Common myeloid progenitor, CD34-positive (primary cell): ENCODE data around the gene BNC2.

Experiments
- CTCF ChIA-PET: fragments of 350-600 bp; sonication (Branson Sonifier 250); formaldehyde crosslinking; loops from one replicate; lab custom pipeline; 2021; ENCODE audit warnings: antibody characterized with exemption; lab: Charles Lee
- POLR2A ChIA-PET: fragments of 350-600 bp; sonication (Branson Sonifier 250); formaldehyde crosslinking; loops from one replicate; lab custom pipeline; 2021; ENCODE audit warnings: antibody characterized with exemption; lab: Charles Lee
- DNase-seq, 3 donors: peaks; one replicate each; pipeline versions ENCODE4 v3.0.0 to v3.0.0-alpha.2; 2013
- H3K27ac ChIP-seq, 2 experiments: 1 replicate in 1 of 2; 2 replicates in 1 of 2; pipeline ENCODE4 v1.7.0; 2013; ENCODE audit warnings: inconsistent platforms in 2 of 2, low read length in 2 of 2, mild to moderate bottlenecking in 2 of 2, low read depth in 1 of 2, moderate library complexity in 1 of 2; ENCODE audit not compliant: severe bottlenecking in 2 of 2, insufficient read depth in 1 of 2, poor library complexity in 1 of 2
- H3K27me3 ChIP-seq, 5 experiments: replicated peaks in 2 of 5; 1 replicate in 3 of 5; 2 replicates in 2 of 5; pipeline versions ENCODE4 v1.6.1 to v1.7.0; 2013; ENCODE audit warnings: low read length in 4 of 5, mild to moderate bottlenecking in 2 of 5, moderate library complexity in 2 of 5, inconsistent platforms in 1 of 5; ENCODE audit not compliant: insufficient read depth in 5 of 5, control insufficient read depth in 4 of 5
- H3K36me3 ChIP-seq, 4 experiments: 1 replicate in 2 of 4; 2 replicates in 2 of 4; pipeline versions ENCODE4 v1.6.1 to v1.7.0; 2013; ENCODE audit warnings: low read length in 3 of 4, control low read depth in 1 of 4, mild to moderate bottlenecking in 1 of 4; ENCODE audit not compliant: control insufficient read depth in 4 of 4, insufficient read depth in 4 of 4
- H3K4me1 ChIP-seq, 4 experiments: 1 replicate in 3 of 4; 2 replicates in 1 of 4; pipeline versions ENCODE4 v1.6.1 to v1.7.1; 2013; ENCODE audit warnings: low read length in 3 of 4, mild to moderate bottlenecking in 3 of 4, control low read depth in 1 of 4, inconsistent platforms in 1 of 4, moderate library complexity in 1 of 4; ENCODE audit not compliant: control insufficient read depth in 4 of 4, insufficient read depth in 4 of 4; ENCODE audit errors: control extremely low read depth in 1 of 4
- H3K4me3 ChIP-seq, 7 experiments: 1 replicate in 4 of 7; 2 replicates in 3 of 7; pipeline versions ENCODE4 v1.5.1 to v1.7.0; 2013; ENCODE audit warnings: mild to moderate bottlenecking in 7 of 7, low read length in 6 of 7, moderate library complexity in 6 of 7, inconsistent platforms in 2 of 7, low read depth in 2 of 7, control low read depth in 1 of 7; ENCODE audit not compliant: insufficient read depth in 4 of 7, control insufficient read depth in 1 of 7; ENCODE audit errors: extremely low read depth in 1 of 7
- H3K9me3 ChIP-seq, 5 experiments: 1 replicate in 4 of 5; 2 replicates in 1 of 5; pipeline versions ENCODE4 v1.6.1 to v1.7.1; 2013; ENCODE audit warnings: low read length in 4 of 5, mild to moderate bottlenecking in 2 of 5, inconsistent platforms in 1 of 5, low read depth in 1 of 5, moderate library complexity in 1 of 5; ENCODE audit not compliant: control insufficient read depth in 4 of 5, insufficient read depth in 2 of 5; ENCODE audit errors: control extremely low read depth in 1 of 5
- WGBS: methylation state at CpG from one replicate; pipeline ENCODE4 v1.1.5; 2013; ENCODE audit not compliant: insufficient coverage; 5-methylcytosine and 5-hydroxymethylcytosine counted together

The BNC2 gene

GRCh38 chr9:16775330-16775729, 95.1 kb downstream of the BNC2 start:
- WGBS, result 86% methylated on average over 1 of the region's 2 CpGs
- Histone ChIP-seq H3K4me1 (no peaks in the 10 kb centered on the region), H3K36me3 (no peaks in the 10 kb centered on the region), H3K27me3 (peaks cover 0 to 5% (median 0%) of the 10 kb centered on the region in 5 experiments), H3K4me3 (no peak overlapping the region), H3K27ac (no peak overlapping the region), H3K9me3 (no peaks in the 10 kb centered on the region)
- no peak for DNase-seq
- ChIA-PET POLR2A (no interaction called here), CTCF (no interaction called here)

- ChIA-PET CTCF (interaction anchor here (1.7 kb wide), 1 partner anchor 14 kb away, joined by 3 read pairs; no protein-coding TSS in a partner anchor), POLR2A (no interaction called here)
- Histone ChIP-seq H3K4me3 (no peak overlapping the region), H3K9me3 (no peaks in the 10 kb centered on the region), H3K4me1 (no peaks in the 10 kb centered on the region), H3K36me3 (no peaks in the 10 kb centered on the region), H3K27me3 (peaks cover 0 to 5% (median 0%) of the 10 kb centered on the region in 5 experiments), H3K27ac (no peak overlapping the region)
- 100% methylated on average over 4 of the region's 5 CpGs for WGBS
- no peak for DNase-seq
These were observed 96.9 kb downstream of the BNC2 start for GRCh38 chr9:16773617-16774016.

- no peak for DNase-seq
- WGBS, result no CpG with 5 or more reads among the region's 4 CpGs
- ChIA-PET CTCF (interaction anchor here (1.7 kb wide), 1 partner anchor 13 kb away, joined by 3 read pairs; no protein-coding TSS in a partner anchor), POLR2A (no interaction called here)
- H3K36me3 ChIP-seq, result no peaks in the 10 kb centered on the region
- H3K9me3 ChIP-seq, result no peaks in the 10 kb centered on the region
- H3K4me1 ChIP-seq, result no peaks in the 10 kb centered on the region
- H3K27ac ChIP-seq, result no peak overlapping the region
- H3K27me3 ChIP-seq, result peaks cover 0 to 5% (median 0%) of the 10 kb centered on the region in 5 experiments
- no peak overlapping the region for H3K4me3 ChIP-seq
These were observed 97.4 kb downstream of the BNC2 start for GRCh38 chr9:16773116-16773515.

- no peaks in the 10 kb centered on the region for H3K4me1 ChIP-seq
These were observed 99.1 kb downstream of the BNC2 start for GRCh38 chr9:16771356-16771755.

GRCh38 chr9:16769291-16769690, 101.2 kb downstream of the BNC2 start:
- Histone ChIP-seq H3K27me3 (peaks cover 0 to 5% (median 0%) of the 10 kb centered on the region in 5 experiments), H3K27ac (no peak overlapping the region), H3K4me3 (no peak overlapping the region), H3K4me1 (no peaks in the 10 kb centered on the region), H3K36me3 (no peaks in the 10 kb centered on the region), H3K9me3 (peaks cover 0 to 2% (median 0%) of the 10 kb centered on the region in 5 experiments)
- no peak for DNase-seq
- ChIA-PET CTCF (no interaction called here), POLR2A (no interaction called here)
- 98% methylated on average over 5 of the region's 5 CpGs for WGBS

More at GRCh38 chr9:16771356-16771755, 99.1 kb downstream of the BNC2 start:
- H3K36me3 ChIP-seq, result no peaks in the 10 kb centered on the region
- H3K9me3 ChIP-seq, result peaks cover 0 to under 1% (median 0%) of the 10 kb centered on the region in 5 experiments
- no peak overlapping the region for H3K4me3 ChIP-seq
- 33% methylated on average over 1 of the region's 1 CpG for WGBS
- H3K27me3 ChIP-seq, result peaks cover 0 to 5% (median 0%) of the 10 kb centered on the region in 5 experiments
- CTCF ChIA-PET, result no interaction called here
- H3K27ac ChIP-seq, result no peak overlapping the region
- no peak for DNase-seq
- POLR2A ChIA-PET, result no interaction called here

- peaks cover 0 to 2% (median 0%) of the 10 kb centered on the region in 5 experiments for H3K9me3 ChIP-seq
- no peak for DNase-seq
- no peak overlapping the region for H3K4me3 ChIP-seq
- WGBS, result 84% methylated on average over 4 of the region's 6 CpGs
- H3K36me3 ChIP-seq, result no peaks in the 10 kb centered on the region
- H3K27me3 ChIP-seq, result peaks cover 0 to 5% (median 0%) of the 10 kb centered on the region in 5 experiments
- H3K4me1 ChIP-seq, result no peaks in the 10 kb centered on the region
- POLR2A ChIA-PET, result no interaction called here
- H3K27ac ChIP-seq, result no peak overlapping the region
- CTCF ChIA-PET, result no interaction called here
These were observed 101.7 kb downstream of the BNC2 start for GRCh38 chr9:16768816-16769215.

- 97% methylated on average over 3 of the region's 3 CpGs for WGBS
- H3K4me3 ChIP-seq, result no peak overlapping the region
- ChIA-PET CTCF (no interaction called here), POLR2A (no interaction called here)
- H3K9me3 ChIP-seq, result peaks cover 0 to 2% (median 0%) of the 10 kb centered on the region in 5 experiments
- H3K27me3 ChIP-seq, result peaks cover 0 to 3% (median 0%) of the 10 kb centered on the region in 5 experiments
- H3K4me1 ChIP-seq, result no peaks in the 10 kb centered on the region
- no peaks in the 10 kb centered on the region for H3K36me3 ChIP-seq
- no peak overlapping the region for H3K27ac ChIP-seq
- DNase-seq, result no peak
These were observed 103.1 kb downstream of the BNC2 start for GRCh38 chr9:16767366-16767765.
